IMR-90 (cell line): Measurements from ENCODE around the gene ATP5PO. TPM values are rescaled to one million over a fixed set of nuclear protein-coding genes. Genes with fewer than 3 reads are reported as not detected.
A peak's percentile ranks its signal among the peaks of the same experiment; 100 is the strongest.

Source experiments
- ATAC-seq: fragments of 200-7000 bp; cut with Tn5 transposase; 2 replicates; pipeline ENCODE4 v1.9.1; 2020; ENCODE audit warnings: low read depth, mild to moderate bottlenecking, moderate library complexity
- BruUV-seq: library from RNA; stranded (reverse); fragments of 400-500 nt; replicated peaks from 2 replicates; lab custom pipeline; 2021; lab: Mats Ljungman, UMichigan
- CTCF ChIA-PET: fragments of 300-600 bp; formaldehyde crosslinking; extraction: SDS; loops from one replicate; lab custom pipeline; 2021; ENCODE audit warnings: antibody characterized with exemption; lab: Yijun Ruan, JAX
- POLR2A ChIA-PET: fragments of 300-600 bp; sonication (Branson Sonifier 250); formaldehyde crosslinking; loops from one replicate; lab custom pipeline; 2022; ENCODE audit warnings: antibody characterized with exemption; ENCODE audit not compliant: unreplicated experiment; lab: Charles Lee
- DNase-seq: peaks from one replicate; pipeline ENCODE4 v3.0.0; 2013
- H2AFZ ChIP-seq: replicated peaks from 2 replicates; pipeline ENCODE3; 2013; ENCODE audit warnings: low read length, mild to moderate bottlenecking; ENCODE audit not compliant: poor library complexity
- H2AK5ac ChIP-seq: 2 replicates; pipeline ENCODE4 v1.6.1; 2013; ENCODE audit warnings: low read depth, low read length, inconsistent platforms
- H2AK9ac ChIP-seq: replicated peaks from 2 replicates; pipeline ENCODE3; 2013; ENCODE audit warnings: mild to moderate bottlenecking, low read depth, low read length, moderate library complexity; ENCODE audit not compliant: poor library complexity
- H2BK120ac ChIP-seq: 2 replicates; pipeline ENCODE4 v1.6.1; 2013; ENCODE audit warnings: low read depth, low read length, inconsistent platforms
- H2BK15ac ChIP-seq: 3 replicates; pipeline ENCODE4 v1.6.1; 2013; ENCODE audit warnings: low read depth, low read length, inconsistent platforms
- H2BK20ac ChIP-seq: 2 replicates; pipeline ENCODE4 v1.6.1; 2013; ENCODE audit warnings: low read depth, mild to moderate bottlenecking, inconsistent platforms, low read length, moderate library complexity
- H2BK5ac ChIP-seq: 2 replicates; pipeline ENCODE4 v1.6.1; 2013; ENCODE audit warnings: mild to moderate bottlenecking, low read depth, low read length, inconsistent platforms; ENCODE audit not compliant: poor library complexity, severe bottlenecking
- H3K14ac ChIP-seq: replicated peaks from 2 replicates; pipeline ENCODE4 v1.6.1; 2013; ENCODE audit warnings: low read depth, low read length, inconsistent platforms
- H3K18ac ChIP-seq: 2 replicates; pipeline ENCODE4 v1.6.1; 2013; ENCODE audit warnings: low read depth, low read length, control low read depth
- H3K23ac ChIP-seq: 2 replicates; pipeline ENCODE4 v1.6.1; 2013; ENCODE audit warnings: low read depth, low read length, inconsistent platforms
- H3K27ac ChIP-seq: 2 replicates; pipeline ENCODE4 v1.5.1; 2013; ENCODE audit warnings: mild to moderate bottlenecking, control low read depth, low read length; ENCODE audit not compliant: insufficient read depth
- H3K27me3 ChIP-seq: 2 replicates; pipeline ENCODE4 v1.6.1; 2013; ENCODE audit warnings: low read length; ENCODE audit not compliant: control insufficient read depth, insufficient read depth
- H3K36me3 ChIP-seq: 2 replicates; pipeline ENCODE4 v1.6.1; 2013; ENCODE audit warnings: low read length, mixed read lengths; ENCODE audit not compliant: control insufficient read depth, insufficient read depth
- H3K4ac ChIP-seq: 2 replicates; pipeline ENCODE4 v1.6.1; 2013; ENCODE audit warnings: low read depth, low read length, inconsistent platforms
- H3K4me1 ChIP-seq: 2 replicates; pipeline ENCODE4 v1.6.1; 2013; ENCODE audit warnings: low read length, mixed read lengths; ENCODE audit not compliant: control insufficient read depth, insufficient read depth
- H3K4me2 ChIP-seq: 2 replicates; pipeline ENCODE4 v1.6.1; 2013; ENCODE audit warnings: low read depth, mild to moderate bottlenecking, control low read depth, low read length, moderate library complexity
- H3K4me3 ChIP-seq: 2 replicates; pipeline ENCODE4 v1.5.1; 2013; ENCODE audit warnings: low read depth, mild to moderate bottlenecking, control low read depth, low read length, moderate library complexity; ENCODE audit not compliant: insufficient read depth
- H3K56ac ChIP-seq: 2 replicates; pipeline ENCODE4 v1.6.1; 2013; ENCODE audit warnings: low read length, inconsistent platforms; ENCODE audit not compliant: insufficient read depth; ENCODE audit errors: extremely low read depth
- H3K79me1 ChIP-seq, 2 experiments: 2 replicates each; pipeline ENCODE4 v1.6.1; 2013; ENCODE audit warnings: low read length in 2 of 2, inconsistent platforms in 1 of 2, low read depth in 1 of 2
- H3K9ac ChIP-seq: 2 replicates; pipeline ENCODE4 v1.6.1; 2013; ENCODE audit warnings: low read depth, low read length, control low read depth
- H3K9me1 ChIP-seq: 2 replicates; pipeline ENCODE4 v1.6.1; 2013; ENCODE audit warnings: low read length, inconsistent platforms; ENCODE audit not compliant: insufficient read depth
- H3K9me3 ChIP-seq: 2 replicates; pipeline ENCODE4 v1.6.1; 2013; ENCODE audit warnings: low read length; ENCODE audit not compliant: control insufficient read depth, insufficient read depth
- H4K20me1 ChIP-seq: 2 replicates; pipeline ENCODE4 v1.6.1; 2013; ENCODE audit warnings: low read length, inconsistent platforms; ENCODE audit not compliant: insufficient read depth
- H4K5ac ChIP-seq: 2 replicates; pipeline ENCODE4 v1.6.1; 2013; ENCODE audit warnings: mild to moderate bottlenecking, low read depth, low read length, control low read depth
- H4K8ac ChIP-seq, 2 experiments: 2 replicates each; pipeline ENCODE4 v1.6.1; 2013; ENCODE audit warnings: low read depth in 2 of 2, low read length in 2 of 2, control low read depth in 1 of 2, inconsistent platforms in 1 of 2
- H4K91ac ChIP-seq: 2 replicates; pipeline ENCODE4 v1.6.1; 2013; ENCODE audit warnings: low read depth, low read length, inconsistent platforms; ENCODE audit not compliant: insufficient read depth
- CTCF ChIP-seq: conservative IDR thresholded peaks from 2 replicates; pipeline ENCODE4 v1.5.1; 2012; ENCODE audit warnings: mild to moderate bottlenecking, low read depth, low read length, improper control_type of control experiment
- FOS ChIP-seq: fragments of 150-350 bp; IDR thresholded peaks from 2 replicates; pipeline ENCODE4 v1.6.1; 2016; ENCODE audit warnings: low read depth, low read length
- MAFK ChIP-seq: IDR thresholded peaks from 2 replicates; pipeline ENCODE4 v1.6.1; 2012; ENCODE audit warnings: low read depth, low read length, improper control_type of control experiment
- MXI1 ChIP-seq: IDR thresholded peaks from 2 replicates; pipeline ENCODE4 v1.6.1; 2012; ENCODE audit warnings: low read depth, mild to moderate bottlenecking, low read length, moderate library complexity, borderline replicate concordance
- POLR2A ChIP-seq: IDR thresholded peaks from 2 replicates; pipeline ENCODE4 v1.6.1; 2012; ENCODE audit warnings: mild to moderate bottlenecking, low read depth, low read length
- RAD21 ChIP-seq: IDR thresholded peaks from 2 replicates; pipeline ENCODE4 v1.6.1; 2012; ENCODE audit warnings: low read length, improper control_type of control experiment
- SMC3 ChIP-seq: fragments of 150-350 bp; IDR thresholded peaks from 2 replicates; pipeline ENCODE4 v1.6.1; 2016; ENCODE audit warnings: low read depth, mild to moderate bottlenecking, antibody characterized with exemption, low read length, moderate library complexity
- USF2 ChIP-seq: fragments of 150-350 bp; IDR thresholded peaks from 2 replicates; pipeline ENCODE4 v1.6.1; 2017; ENCODE audit warnings: mild to moderate bottlenecking, antibody characterized with exemption, low read length, low read depth
- WGBS, 2 experiments: methylation state at CpG; one replicate each; pipeline versions ENCODE4 v1.1.5 to v1.1.7; 2013; ENCODE audit warnings: missing lambda C conversion rate in 2 of 2; ENCODE audit not compliant: insufficient read length in 1 of 2; ENCODE audit errors: extremely low coverage in 2 of 2; 5-methylcytosine and 5-hydroxymethylcytosine counted together
- dilution Hi-C: fragments of 300-500 bp; cut with HindIII; formaldehyde crosslinking; loops from one replicate; pipeline ENCODE4 v1.14.3; 2018; ENCODE audit warnings: low sequenced_read_pairs; ENCODE audit not compliant: unreplicated experiment
- in situ Hi-C: fragments of 300-500 bp; cut with MboI; formaldehyde crosslinking; loops from 3 replicates; pipeline ENCODE4 v1.14.3; 2019; ENCODE audit warnings: low sequenced_read_pairs, inconsistent platforms, mixed read lengths
- intact Hi-C: fragments of 100-400 bp; cut with micrococcal nuclease; formaldehyde crosslinking; loops from 2 replicates; pipeline ENCODE4 v1.10.0; 2022
- polyA plus RNA-seq, 3 experiments: library from polyadenylated mRNA; depleted of rRNA; stranded (reverse); fragments of >200 nt; gene quantifications; 2 replicates each; pipeline ENCODE4 v1.2.3, GENCODE V29; 2012; ENCODE audit warnings: low replicate concordance in 1 of 3
- total RNA-seq: library from RNA; depleted of rRNA; stranded (reverse); fragments of >200 nt; gene quantifications from 2 replicates; pipeline ENCODE4 v1.2.3, GENCODE V29; 2012

ATP5PO gene
- total and polyA plus RNA-seq, 2 of the 4 experiments (the other 2 are of a cell fraction), result 237 to 250 TPM

GRCh38 chr21:33924079-33924765 is 8.6 kb upstream of the ATP5PO start:
- H3K79me1 ChIP-seq, result no peaks in the 10 kb centered on the region
- TF ChIP-seq MXI1 (no peak), CTCF (peak; percentile 96), SMC3 (peak; percentile 99), MAFK (no peak), POLR2A (peak; percentile 38; the same call in 1 of the 2 replicates), USF2 (no peak), RAD21 (peak; percentile 100), FOS (no peak)
- H3K9ac ChIP-seq, result peak overlapping the region; percentile 31; the same call in 1 of the 2 replicates
- H4K5ac ChIP-seq, result no peak overlapping the region
- H3K36me3 ChIP-seq, result no peaks in the 10 kb centered on the region
- WGBS, 2 experiments, result 26% methylated on average over 7 of the region's 13 CpGs; no CpG with 5 or more reads in 1 of the 2 experiments
- no peak overlapping the region for H2AK5ac ChIP-seq
- dilution Hi-C loops, result no loop called here
- in situ Hi-C loops, result loop anchor here (5.0 to 25.0 kb wide), 2 partner anchors 168 to 688 kb away; partner anchors contain the start of gene RCAN1
- no peak overlapping the region for H4K91ac ChIP-seq
- no peaks in the 10 kb centered on the region; the same call in 1 of the 2 replicates for H3K4me1 ChIP-seq
- no peak overlapping the region for H2AK9ac ChIP-seq
- no peaks in the 10 kb centered on the region for H4K20me1 ChIP-seq
- no peak overlapping the region; the same call in 1 of the 2 replicates for H3K14ac ChIP-seq
- ChIA-PET POLR2A (no interaction called here), CTCF (interaction anchor here (0.7 to 2.3 kb wide), 26 partner anchors 10 to 677 kb away, joined by 3 to 25 read pairs (median 4); partner anchors contain the start of genes MRPS6 and SLC5A3)
- H2BK15ac ChIP-seq, result no peak overlapping the region
- H3K9me1 ChIP-seq, result no peaks in the 10 kb centered on the region
- H4K8ac ChIP-seq, result peak overlapping the region in 1 of 2 experiments; percentile 21; a peak in 1 of 4 replicates
- BruUV-seq, result no TSS peak
- no peak overlapping the region for H2BK5ac ChIP-seq
- H2BK20ac ChIP-seq, result no peak overlapping the region
- H2BK120ac ChIP-seq, result peak overlapping the region; percentile 45
- no peak overlapping the region for H3K56ac ChIP-seq
- H3K9me3 ChIP-seq, result no peaks in the 10 kb centered on the region
- H3K4ac ChIP-seq, result 0 out of 2 replicates have a peak overlapping the region, but pooled peaks have one; percentile 6
- peak; percentile 97 for ATAC-seq
- intact Hi-C loops, result loop anchor here (1.0 to 2.0 kb wide), 6 partner anchors 149 to 427 kb away; partner anchors contain the start of genes MRPS6 and SLC5A3
- H2AFZ ChIP-seq, result peak overlapping the region; percentile 79
- H3K18ac ChIP-seq, result 0 out of 2 replicates have a peak overlapping the region, but pooled peaks have one; percentile 51
- no peak overlapping the region for H3K23ac ChIP-seq
- peak; percentile 72 for DNase-seq
- H3K4me2 ChIP-seq, result peak overlapping the region; percentile 66
- no peak overlapping the region for H3K27ac ChIP-seq
- peaks cover 6% of the 10 kb centered on the region for H3K27me3 ChIP-seq
- no peak overlapping the region for H3K4me3 ChIP-seq
